GM10266 (cell line): Measurements from ENCODE around the gene ZBTB26.

Source experiments
- DNase-seq: peaks from one replicate; pipeline ENCODE4 v3.0.0; 2012; ENCODE audit errors: extremely low spot score
- CTCF ChIP-seq: IDR thresholded peaks from 2 replicates; pipeline ENCODE4 v1.5.1; 2012; ENCODE audit warnings: mild to moderate bottlenecking, low read depth; ENCODE audit not compliant: control insufficient read depth, insufficient read depth; ENCODE audit errors: missing control alignments

Gene ZBTB26

GRCh38 chr9:122931226-122932121 is at the start of gene ZBTB26:
ZBTB26 (minus strand) TSS chr9:122931512; CDS start chr9:122919934, 11,578 bp downstream.
- DNase-seq = peak; percentile 91
- TF ChIP-seq CTCF = no peak

GRCh38 chr9:122978601-122979000 is 47.3 kb upstream of the ZBTB26 start:
- DNase-seq = no peak
- TF ChIP-seq CTCF = no peak

- no peak for DNase-seq
- TF ChIP-seq CTCF = no peak
Observed at GRCh38 chr9:122975196-122975595, 43.9 kb upstream of the ZBTB26 start.

- TF ChIP-seq CTCF = no peak
- no peak for DNase-seq
Observed at GRCh38 chr9:122961139-122961538, 29.8 kb upstream of the ZBTB26 start.

GRCh38 chr9:122955961-122956360 is 24.6 kb upstream of the ZBTB26 start:
- DNase-seq = no peak
- no peak for TF ChIP-seq CTCF

- no peak for TF ChIP-seq CTCF
- no peak for DNase-seq
Observed at GRCh38 chr9:122954253-122954691, 23.0 kb upstream of the ZBTB26 start.

- no peak for DNase-seq
- no peak for TF ChIP-seq CTCF
Observed at GRCh38 chr9:122951056-122951455, 19.7 kb upstream of the ZBTB26 start.
